Measurements from ENCODE around the gene SRF. TPM values are rescaled to one million over a fixed set of nuclear protein-coding genes. Genes with fewer than 3 reads are reported as not detected.

SRF gene
- total RNA-seq, 1 experiment from 2014 or later, result 33.2 TPM

DNA sequence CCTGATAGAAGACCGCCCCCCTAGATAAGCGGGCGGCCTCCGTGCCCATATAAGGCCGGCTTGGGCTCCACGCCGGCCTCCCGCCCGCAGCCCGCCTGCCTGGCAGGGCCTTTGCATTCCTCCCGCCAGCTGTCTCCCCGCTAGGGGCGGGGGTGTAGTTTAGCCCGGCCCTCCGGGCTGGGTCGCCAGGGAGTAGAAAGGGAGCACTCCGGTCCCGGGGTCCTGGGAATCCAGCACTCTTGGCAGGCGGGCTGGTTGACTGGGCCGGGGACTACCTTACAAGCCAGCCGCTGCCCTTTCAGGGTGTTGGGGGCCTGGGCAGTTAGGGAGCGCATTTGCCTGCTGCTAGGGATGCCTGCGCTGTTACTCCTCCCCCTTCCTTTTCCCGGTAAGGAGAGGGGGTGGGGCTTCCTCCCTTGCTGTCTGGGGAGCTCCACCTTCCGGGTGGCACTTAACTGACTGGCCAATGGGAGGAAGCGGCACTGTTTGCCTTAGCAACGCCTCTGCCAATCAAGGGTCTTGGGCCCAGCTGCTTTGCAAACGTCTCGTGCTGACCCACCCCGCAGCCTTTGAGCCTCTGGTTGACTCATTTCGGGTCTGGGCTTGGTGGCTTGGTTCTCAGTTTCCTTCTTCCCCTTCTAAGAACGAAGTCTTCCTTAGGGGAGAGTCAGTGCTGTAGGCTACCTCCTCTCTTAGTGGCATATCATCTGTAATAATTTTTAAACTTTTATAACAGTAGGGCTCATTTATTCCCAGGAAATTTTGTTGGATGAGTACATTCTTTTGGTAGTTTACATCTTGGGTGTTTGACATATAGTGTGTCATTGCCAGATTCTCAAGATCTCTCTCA is 3.4 kb downstream of the SRF start:
- no TSS peak for BruUV-seq (replicated peaks)
- intact Hi-C loops (cut with micrococcal nuclease; ENCODE audit: unreplicated experiment), result loop anchor here (5.0 kb wide), 1 partner anchor 193 kb away; the partner anchor contains the start of gene ZNF318

DNA sequence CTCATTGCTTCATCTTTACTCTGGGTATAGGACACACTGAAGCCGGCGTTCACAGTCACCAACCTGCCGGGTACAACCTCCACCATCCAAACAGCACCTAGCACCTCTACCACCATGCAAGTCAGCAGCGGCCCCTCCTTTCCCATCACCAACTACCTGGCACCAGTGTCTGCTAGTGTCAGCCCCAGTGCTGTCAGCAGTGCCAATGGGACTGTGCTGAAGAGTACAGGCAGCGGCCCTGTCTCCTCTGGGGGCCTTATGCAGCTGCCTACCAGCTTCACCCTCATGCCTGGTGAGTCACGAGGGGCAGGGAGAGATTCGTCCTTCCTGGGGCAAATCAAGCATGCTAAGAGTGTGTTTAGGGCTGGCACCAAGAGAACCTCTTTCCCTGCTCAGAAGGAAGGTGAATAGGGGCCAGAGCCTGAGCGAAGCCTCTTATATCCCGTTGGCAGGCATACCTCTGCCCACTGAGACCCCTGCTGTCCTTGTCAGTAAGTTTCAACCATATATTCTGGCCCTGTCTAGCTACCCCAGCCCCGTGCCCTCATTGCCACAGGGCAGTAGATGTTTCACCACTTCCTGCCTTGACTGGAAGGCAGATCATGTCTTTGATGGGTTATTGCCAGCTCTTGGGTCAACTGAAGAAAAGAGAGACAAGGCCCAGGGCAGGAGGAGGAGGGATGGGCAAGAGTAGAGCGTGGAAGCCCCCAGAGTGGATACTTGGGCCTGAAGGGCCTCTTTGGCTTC is 4.8 kb downstream of the SRF start:
- ChIA-PET CTCF (no interaction called here), POLR2A (ENCODE audit: low non-redundant PET) (no interaction called here)
- no peak overlapping the region for H3K27ac ChIP-seq (ENCODE audit: low read depth, low read length, poor library complexity, severe bottlenecking)
- H3K4me1 ChIP-seq (ENCODE audit: insufficient read depth, low read length, poor library complexity, severe bottlenecking), result peaks cover 21% of the 10 kb centered on the region
- BruUV-seq (replicated peaks), result no TSS peak
- no peak overlapping the region for H3K4me3 ChIP-seq (ENCODE audit: low read depth, low read length, poor library complexity, severe bottlenecking)
- H3K27me3 ChIP-seq (replicated peaks; ENCODE audit: insufficient read depth, low read depth, low read length, poor library complexity), result no peaks in the 10 kb centered on the region
- intact Hi-C loops (cut with micrococcal nuclease; ENCODE audit: unreplicated experiment), result no loop called here
- DNase-seq (ENCODE audit: low spot score), result no peak
- H3K9me3 ChIP-seq (ENCODE audit: low read depth, low read length, poor library complexity, severe bottlenecking), result no peaks in the 10 kb centered on the region
- peaks cover 43% of the 10 kb centered on the region for H3K36me3 ChIP-seq (ENCODE audit: insufficient read depth, low read length, poor library complexity, severe bottlenecking)
- TF ChIP-seq EZH2 (IDR thresholded peaks at IDR 0.05; ENCODE audit: borderline replicate concordance, low read depth, low read length, poor library complexity, severe bottlenecking), result no peak
- TF ChIP-seq, protein P1, sequence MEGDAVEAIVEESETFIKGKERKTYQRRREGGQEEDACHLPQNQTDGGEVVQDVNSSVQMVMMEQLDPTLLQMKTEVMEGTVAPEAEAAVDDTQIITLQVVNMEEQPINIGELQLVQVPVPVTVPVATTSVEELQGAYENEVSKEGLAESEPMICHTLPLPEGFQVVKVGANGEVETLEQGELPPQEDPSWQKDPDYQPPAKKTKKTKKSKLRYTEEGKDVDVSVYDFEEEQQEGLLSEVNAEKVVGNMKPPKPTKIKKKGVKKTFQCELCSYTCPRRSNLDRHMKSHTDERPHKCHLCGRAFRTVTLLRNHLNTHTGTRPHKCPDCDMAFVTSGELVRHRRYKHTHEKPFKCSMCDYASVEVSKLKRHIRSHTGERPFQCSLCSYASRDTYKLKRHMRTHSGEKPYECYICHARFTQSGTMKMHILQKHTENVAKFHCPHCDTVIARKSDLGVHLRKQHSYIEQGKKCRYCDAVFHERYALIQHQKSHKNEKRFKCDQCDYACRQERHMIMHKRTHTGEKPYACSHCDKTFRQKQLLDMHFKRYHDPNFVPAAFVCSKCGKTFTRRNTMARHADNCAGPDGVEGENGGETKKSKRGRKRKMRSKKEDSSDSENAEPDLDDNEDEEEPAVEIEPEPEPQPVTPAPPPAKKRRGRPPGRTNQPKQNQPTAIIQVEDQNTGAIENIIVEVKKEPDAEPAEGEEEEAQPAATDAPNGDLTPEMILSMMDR (conservative IDR thresholded peaks at IDR 0.05; ENCODE audit: low read depth, low read length), result no peak

More for the DNA sequence above, 3.4 kb downstream of the SRF start:
- no peak for TF ChIP-seq EZH2 (IDR thresholded peaks at IDR 0.05; ENCODE audit: borderline replicate concordance, low read depth, low read length, poor library complexity, severe bottlenecking)
- TF ChIP-seq, protein P1 (conservative IDR thresholded peaks at IDR 0.05; ENCODE audit: low read depth, low read length), result 0 out of 2 replicates have a peak, but pooled peaks have one; percentile 19
- peak overlapping the region; percentile 94 for H3K27ac ChIP-seq (ENCODE audit: low read depth, low read length, poor library complexity, severe bottlenecking)
- H3K36me3 ChIP-seq (ENCODE audit: insufficient read depth, low read length, poor library complexity, severe bottlenecking), result peaks cover 42% of the 10 kb centered on the region
- peaks cover 27% of the 10 kb centered on the region for H3K4me1 ChIP-seq (ENCODE audit: insufficient read depth, low read length, poor library complexity, severe bottlenecking)
- ChIA-PET CTCF (no interaction called here), POLR2A (ENCODE audit: low non-redundant PET) (interaction anchor here (0.5 kb wide), 3 partner anchors 234 to 296 kb away, joined by 3 to 9 read pairs (median 5); partner anchors contain the start of gene CNPY3)
- H3K4me3 ChIP-seq (ENCODE audit: low read depth, low read length, poor library complexity, severe bottlenecking), result peak overlapping the region; percentile 43
- H3K27me3 ChIP-seq (replicated peaks; ENCODE audit: insufficient read depth, low read depth, low read length, poor library complexity), result no peaks in the 10 kb centered on the region
- peak; percentile 99 for DNase-seq (ENCODE audit: low spot score)
- H3K9me3 ChIP-seq (ENCODE audit: low read depth, low read length, poor library complexity, severe bottlenecking), result no peaks in the 10 kb centered on the region

DNA sequence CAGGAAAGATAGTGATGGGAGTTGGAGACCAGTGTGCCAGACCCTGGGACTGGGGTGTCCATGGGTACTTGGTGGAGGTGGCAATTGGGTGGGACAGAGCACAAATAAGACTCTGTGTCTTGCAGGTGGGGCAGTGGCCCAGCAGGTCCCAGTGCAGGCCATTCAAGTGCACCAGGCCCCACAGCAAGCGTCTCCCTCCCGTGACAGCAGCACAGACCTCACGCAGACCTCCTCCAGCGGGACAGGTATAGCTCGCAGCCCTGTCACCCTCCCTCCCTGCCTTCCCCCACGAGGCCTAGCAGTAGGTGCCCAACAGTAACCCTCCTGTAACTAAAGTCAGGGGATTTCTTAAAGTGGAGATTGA is 5.3 kb downstream of the SRF start:
- Histone ChIP-seq H3K27me3 (replicated peaks; ENCODE audit: insufficient read depth, low read depth, low read length, poor library complexity) (no peaks in the 10 kb centered on the region), H3K4me3 (ENCODE audit: low read depth, low read length, poor library complexity, severe bottlenecking) (no peak overlapping the region), H3K27ac (ENCODE audit: low read depth, low read length, poor library complexity, severe bottlenecking) (no peak overlapping the region), H3K4me1 (ENCODE audit: insufficient read depth, low read length, poor library complexity, severe bottlenecking) (peaks cover 25% of the 10 kb centered on the region), H3K36me3 (ENCODE audit: insufficient read depth, low read length, poor library complexity, severe bottlenecking) (peaks cover 43% of the 10 kb centered on the region), H3K9me3 (ENCODE audit: low read depth, low read length, poor library complexity, severe bottlenecking) (no peaks in the 10 kb centered on the region)
- ChIA-PET POLR2A (ENCODE audit: low non-redundant PET) (no interaction called here), CTCF (no interaction called here)
- no TSS peak for BruUV-seq (replicated peaks)
- intact Hi-C loops (cut with micrococcal nuclease; ENCODE audit: unreplicated experiment), result no loop called here
- no peak for TF ChIP-seq EZH2 (IDR thresholded peaks at IDR 0.05; ENCODE audit: borderline replicate concordance, low read depth, low read length, poor library complexity, severe bottlenecking)
- TF ChIP-seq, protein P1 (conservative IDR thresholded peaks at IDR 0.05; ENCODE audit: low read depth, low read length), result no peak
- no peak for DNase-seq (ENCODE audit: low spot score)

Data from A673 (cell line).